HG03432 (cell line): ENCODE measurements around the gene DHRSX.
"Not testable (repeated sequence)": the region's sequence is repeated elsewhere in the genome, so short reads cannot be mapped to it uniquely, and the experiment has no call there.

Source experiments
- ATAC-seq: cut with Tn5 transposase; IDR thresholded peaks from one replicate; pipeline ENCODE4 v1.9.1; 2021; ENCODE audit warnings: mild to moderate bottlenecking, moderate library complexity; ENCODE audit not compliant: unreplicated experiment

The DHRSX gene

DNA sequence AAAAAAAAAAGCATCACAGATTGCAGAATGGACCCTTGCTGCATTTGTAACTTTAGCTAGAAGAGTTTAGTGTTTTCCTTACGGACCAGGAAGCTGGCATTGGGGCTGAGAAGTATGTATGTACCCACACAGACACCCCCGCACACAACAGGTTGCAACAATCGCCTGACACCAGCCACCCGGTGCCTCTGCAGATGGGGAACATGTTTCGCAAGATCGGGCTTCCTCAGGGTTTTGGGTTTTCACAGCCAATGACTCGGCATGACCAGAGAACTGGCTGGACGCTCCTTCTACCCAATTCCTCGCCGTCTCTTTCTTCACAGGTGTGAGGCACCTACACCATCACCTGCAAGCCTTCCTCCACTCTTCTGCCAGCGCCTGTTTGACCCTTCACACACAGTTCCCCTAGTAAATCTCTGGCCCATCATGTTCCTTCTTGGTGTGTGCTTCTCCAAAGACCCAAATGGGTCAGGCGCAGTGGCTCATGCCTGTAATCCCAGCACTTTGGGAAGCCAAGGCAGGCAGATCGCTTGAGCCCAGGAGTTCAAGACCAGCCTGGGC, 70.4 kb downstream of the DHRSX start:
- no peak for ATAC-seq

- ATAC-seq = no peak
Measured at GRCh38 chrX:2427737-2428136, 73.0 kb downstream of the DHRSX start.

DNA sequence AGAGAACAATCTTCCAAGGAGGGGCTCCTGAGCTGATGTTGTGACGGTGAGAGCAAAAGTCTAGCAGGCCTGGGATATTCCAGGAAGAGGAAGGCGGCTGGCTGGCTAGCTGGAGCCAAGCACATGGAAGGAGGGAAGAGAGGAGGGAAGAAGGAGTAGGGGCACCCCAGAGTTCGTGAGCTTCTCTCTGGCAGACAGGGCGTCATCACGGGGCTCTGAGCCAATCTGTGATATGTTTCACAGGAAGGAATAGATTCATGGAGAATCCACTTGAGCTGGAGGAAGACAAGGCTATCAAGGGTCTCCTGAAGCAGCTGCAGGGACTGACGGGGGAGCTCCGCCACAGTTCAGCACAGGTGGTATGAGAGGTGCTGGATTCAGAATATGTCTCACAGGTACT, 73.6 kb downstream of the DHRSX start:
- no peak for ATAC-seq

DNA sequence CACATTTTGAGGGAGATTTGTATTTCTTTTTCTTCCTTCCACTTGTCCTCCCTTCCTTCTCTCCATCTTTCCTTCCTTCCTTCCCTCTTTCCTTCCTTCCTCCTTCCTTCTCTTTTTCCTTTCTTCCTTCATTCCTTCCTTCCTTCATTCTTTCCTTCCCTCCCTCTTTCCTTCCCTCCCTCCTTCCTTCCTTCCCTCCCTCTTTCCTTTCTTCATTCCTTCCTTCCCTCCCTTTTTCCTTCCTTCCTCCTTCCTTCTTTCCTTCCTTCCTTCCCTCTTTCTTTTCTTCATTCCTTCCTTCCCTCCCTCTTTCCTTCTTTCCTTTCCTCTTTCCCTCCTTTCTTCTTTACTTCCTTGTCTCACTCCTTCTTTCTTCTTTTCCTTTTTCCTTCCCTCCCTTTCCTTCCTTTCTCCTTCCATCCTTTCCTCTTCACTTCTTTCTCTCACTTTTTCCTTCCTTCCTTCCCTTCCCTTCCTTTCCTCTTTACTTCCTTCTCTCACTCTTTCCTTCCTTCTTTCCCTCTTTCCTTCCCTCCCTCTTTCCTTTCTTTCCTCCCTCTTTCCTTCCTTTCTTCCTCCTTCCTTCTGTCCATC, 74.4 kb downstream of the DHRSX start:
- ATAC-seq = no peak

DNA sequence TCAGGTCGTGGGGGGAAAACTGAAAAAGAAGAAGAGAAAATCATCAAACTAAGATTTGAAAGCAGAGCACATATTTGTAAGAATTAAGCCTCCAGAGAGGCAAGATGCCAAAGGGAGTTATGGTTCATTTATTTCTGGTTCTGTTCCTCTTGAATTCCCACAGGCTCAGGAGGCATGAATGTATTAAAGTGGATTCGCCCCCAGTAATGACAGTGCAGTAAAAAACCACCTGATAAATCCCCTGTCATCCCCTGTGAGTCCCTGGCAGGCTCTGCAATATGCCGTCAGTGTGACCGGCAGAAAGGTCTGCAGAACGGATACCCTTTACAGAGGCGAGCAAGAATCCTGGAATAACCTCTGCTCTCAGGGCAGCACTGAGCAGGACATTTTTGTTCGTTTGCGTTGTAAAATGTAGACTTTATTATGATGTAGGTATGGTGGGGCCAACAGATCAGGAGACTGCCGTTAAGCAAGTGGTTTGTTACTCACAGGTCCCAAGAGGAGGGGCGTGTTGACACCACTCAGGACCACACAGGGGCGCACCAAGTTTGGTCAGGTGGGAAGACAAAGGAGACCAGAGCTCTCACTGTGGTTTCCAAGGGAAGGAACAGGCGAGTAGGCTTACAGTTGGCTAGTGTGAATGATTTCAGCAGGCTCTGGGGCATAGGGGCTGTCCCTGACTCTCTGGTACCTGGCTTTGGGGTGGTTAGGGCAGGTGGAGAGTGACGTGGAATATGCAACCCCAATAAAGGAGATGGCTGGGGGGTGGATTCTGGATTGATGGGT, 75.3 kb downstream of the DHRSX start:
- no peak for ATAC-seq

DNA sequence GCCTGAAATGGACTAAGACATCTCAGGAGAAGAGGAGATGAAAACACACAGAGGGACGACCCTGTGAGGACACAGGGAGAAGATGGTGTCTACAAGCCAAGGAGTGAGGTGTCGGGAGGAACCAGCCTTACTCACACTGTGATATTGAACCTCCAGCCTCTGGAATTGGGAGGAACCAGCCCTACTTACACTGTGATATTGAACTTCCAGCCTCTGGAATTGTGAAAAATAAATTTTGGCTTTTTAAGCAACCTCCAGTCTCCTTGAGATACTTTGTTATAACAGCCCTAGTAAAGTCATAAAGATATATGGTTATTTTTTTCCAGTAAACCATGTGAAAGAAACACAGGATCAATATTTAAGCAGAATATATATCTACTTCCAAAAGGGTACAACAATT, 76.5 kb downstream of the DHRSX start:
- ATAC-seq = no peak

DNA sequence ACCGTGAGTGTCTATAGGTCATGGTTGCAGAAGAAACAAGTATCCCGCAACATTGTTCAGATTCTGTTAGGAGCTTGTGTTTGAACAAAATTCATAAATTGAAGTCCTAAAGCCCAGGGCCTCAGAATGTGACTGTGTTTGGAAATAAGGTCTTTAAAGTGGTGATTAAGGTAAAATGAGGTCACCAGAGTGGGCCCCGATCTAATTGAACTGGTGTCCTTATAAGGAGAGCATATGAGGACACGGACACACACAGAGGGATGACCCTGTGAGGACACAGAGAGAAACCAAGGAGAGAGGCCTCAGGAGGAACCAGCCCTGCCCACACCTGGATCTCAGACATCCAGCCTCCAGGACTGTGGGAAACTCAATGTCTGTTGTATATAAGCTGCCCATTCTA, 76.9 kb downstream of the DHRSX start:
- no peak for ATAC-seq

GRCh38 chrX:2423282-2423681, 77.5 kb downstream of the DHRSX start:
- no peak for ATAC-seq

- not testable (repeated sequence) for ATAC-seq
Measured at GRCh38 chrX:2419418-2419817, 81.4 kb downstream of the DHRSX start.

- ATAC-seq = no peak
Measured at GRCh38 chrX:2418000-2418399, 82.8 kb downstream of the DHRSX start.

GRCh38 chrX:2416851-2417604, 83.7 kb downstream of the DHRSX start:
- ATAC-seq = no peak

DNA sequence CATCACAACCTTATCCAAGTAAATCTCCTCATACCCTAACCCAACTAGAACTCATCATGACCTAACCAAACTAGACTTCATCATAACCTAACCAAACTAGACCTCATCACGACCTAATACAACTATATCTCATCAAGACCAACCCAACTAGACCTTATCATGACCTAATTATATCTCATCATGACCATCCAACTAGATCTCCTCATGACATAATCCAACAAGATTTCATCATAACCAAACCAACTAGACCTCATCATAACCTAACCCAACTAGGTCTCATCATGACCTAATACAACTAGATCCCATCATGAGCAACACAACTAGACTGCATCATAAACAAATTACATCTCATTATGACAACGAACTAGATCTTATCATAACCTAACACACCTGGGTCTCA, 86.4 kb downstream of the DHRSX start:
- ATAC-seq = no peak

- ATAC-seq = no peak
Measured at GRCh38 chrX:2413969-2414368, 86.8 kb downstream of the DHRSX start.

DNA sequence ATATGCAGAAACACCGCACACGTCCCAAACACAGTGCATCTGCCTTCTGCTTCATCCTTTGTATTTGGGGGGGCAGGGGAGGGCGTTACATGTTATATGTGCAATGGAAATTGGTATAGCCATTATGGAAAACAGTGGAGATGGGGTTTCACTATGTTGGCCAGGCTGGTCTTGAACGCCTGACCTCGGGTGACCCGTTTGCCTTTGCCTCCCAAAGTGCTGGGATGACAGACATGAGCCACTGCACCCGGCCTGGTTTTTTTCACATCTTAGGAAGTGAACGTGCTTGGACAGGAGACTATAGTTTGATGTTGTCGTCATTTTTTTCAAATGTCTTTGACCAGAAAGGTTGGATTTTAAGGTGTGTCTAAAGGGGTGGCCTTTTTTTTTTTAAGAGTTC, 88.6 kb downstream of the DHRSX start:
- no peak for ATAC-seq

- no peak for ATAC-seq
Measured at GRCh38 chrX:2410279-2411020, 90.3 kb downstream of the DHRSX start.

DNA sequence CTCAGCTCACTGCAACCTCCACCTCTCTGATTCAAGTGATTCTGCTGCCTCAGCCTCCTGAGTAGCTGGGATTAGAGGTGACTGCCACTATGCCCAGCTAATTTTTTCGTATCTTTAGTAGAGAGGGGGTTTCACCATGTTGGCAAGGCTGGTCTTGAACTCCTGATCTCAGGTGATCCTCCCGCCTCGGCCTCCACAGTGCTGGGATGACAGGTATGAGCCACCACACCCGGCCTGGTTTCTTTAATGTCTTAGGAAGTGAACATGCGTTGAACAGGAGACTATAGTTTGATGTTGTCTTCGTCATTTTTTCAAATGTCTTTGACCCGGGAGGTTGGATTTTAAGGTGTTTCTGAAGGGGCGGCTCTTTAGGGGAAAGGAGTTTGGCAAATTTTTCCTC, 91.0 kb downstream of the DHRSX start:
- ATAC-seq = no peak

GRCh38 chrX:2408856-2409255, 91.9 kb downstream of the DHRSX start:
- ATAC-seq = no peak

- no peak for ATAC-seq
Measured at GRCh38 chrX:2406891-2407518, 93.8 kb downstream of the DHRSX start.

DNA sequence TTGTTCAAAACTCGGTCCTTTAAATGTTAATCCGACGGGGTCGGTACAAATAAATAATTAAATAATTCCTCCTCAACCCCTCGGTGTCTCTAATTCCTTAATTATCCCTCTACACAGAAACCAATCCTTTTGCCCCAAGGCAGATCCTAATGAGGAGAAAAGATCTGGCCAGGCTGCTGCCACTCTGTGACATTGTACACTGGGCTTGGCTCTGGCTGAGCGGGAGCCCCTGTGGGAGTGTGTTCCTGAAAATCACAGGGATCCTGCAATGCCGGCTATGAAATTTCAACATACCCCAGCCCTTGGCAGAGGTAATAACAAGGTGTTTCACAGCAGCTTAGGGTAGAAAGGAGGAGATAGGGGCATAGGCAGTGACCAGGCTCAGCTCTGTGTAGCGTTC, 96.0 kb downstream of the DHRSX start:
- ATAC-seq = no peak

- no peak for ATAC-seq
Measured at GRCh38 chrX:2402361-2402690, 98.5 kb downstream of the DHRSX start.
